Mucosa of stomach (tissue), 1 donor: Measurements from ENCODE around the gene TGM3.

Source experiments
- H3K27me3 ChIP-seq: one replicate; pipeline ENCODE4 v1.7.0; 2013; ENCODE audit warnings: mild to moderate bottlenecking, low read length; ENCODE audit not compliant: control insufficient read depth, insufficient read depth
- H3K36me3 ChIP-seq: one replicate; pipeline ENCODE4 v1.7.0; 2013; ENCODE audit warnings: low read length; ENCODE audit not compliant: control insufficient read depth, insufficient read depth
- H3K4me1 ChIP-seq: one replicate; pipeline ENCODE4 v1.7.0; 2013; ENCODE audit warnings: mild to moderate bottlenecking, low read length; ENCODE audit not compliant: control insufficient read depth, insufficient read depth
- H3K4me3 ChIP-seq: one replicate; pipeline ENCODE4 v1.7.0; 2013; ENCODE audit warnings: low read length
- H3K9ac ChIP-seq: one replicate; pipeline ENCODE4 v1.7.0; 2013; ENCODE audit warnings: mild to moderate bottlenecking, low read length, moderate library complexity
- H3K9me3 ChIP-seq: one replicate; pipeline ENCODE4 v1.7.0; 2013; ENCODE audit warnings: mild to moderate bottlenecking, low read length, moderate library complexity; ENCODE audit not compliant: control insufficient read depth
- donor health status: Pancreatic carcinoma.

Gene TGM3, protein sequence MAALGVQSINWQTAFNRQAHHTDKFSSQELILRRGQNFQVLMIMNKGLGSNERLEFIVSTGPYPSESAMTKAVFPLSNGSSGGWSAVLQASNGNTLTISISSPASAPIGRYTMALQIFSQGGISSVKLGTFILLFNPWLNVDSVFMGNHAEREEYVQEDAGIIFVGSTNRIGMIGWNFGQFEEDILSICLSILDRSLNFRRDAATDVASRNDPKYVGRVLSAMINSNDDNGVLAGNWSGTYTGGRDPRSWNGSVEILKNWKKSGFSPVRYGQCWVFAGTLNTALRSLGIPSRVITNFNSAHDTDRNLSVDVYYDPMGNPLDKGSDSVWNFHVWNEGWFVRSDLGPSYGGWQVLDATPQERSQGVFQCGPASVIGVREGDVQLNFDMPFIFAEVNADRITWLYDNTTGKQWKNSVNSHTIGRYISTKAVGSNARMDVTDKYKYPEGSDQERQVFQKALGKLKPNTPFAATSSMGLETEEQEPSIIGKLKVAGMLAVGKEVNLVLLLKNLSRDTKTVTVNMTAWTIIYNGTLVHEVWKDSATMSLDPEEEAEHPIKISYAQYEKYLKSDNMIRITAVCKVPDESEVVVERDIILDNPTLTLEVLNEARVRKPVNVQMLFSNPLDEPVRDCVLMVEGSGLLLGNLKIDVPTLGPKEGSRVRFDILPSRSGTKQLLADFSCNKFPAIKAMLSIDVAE

DNA sequence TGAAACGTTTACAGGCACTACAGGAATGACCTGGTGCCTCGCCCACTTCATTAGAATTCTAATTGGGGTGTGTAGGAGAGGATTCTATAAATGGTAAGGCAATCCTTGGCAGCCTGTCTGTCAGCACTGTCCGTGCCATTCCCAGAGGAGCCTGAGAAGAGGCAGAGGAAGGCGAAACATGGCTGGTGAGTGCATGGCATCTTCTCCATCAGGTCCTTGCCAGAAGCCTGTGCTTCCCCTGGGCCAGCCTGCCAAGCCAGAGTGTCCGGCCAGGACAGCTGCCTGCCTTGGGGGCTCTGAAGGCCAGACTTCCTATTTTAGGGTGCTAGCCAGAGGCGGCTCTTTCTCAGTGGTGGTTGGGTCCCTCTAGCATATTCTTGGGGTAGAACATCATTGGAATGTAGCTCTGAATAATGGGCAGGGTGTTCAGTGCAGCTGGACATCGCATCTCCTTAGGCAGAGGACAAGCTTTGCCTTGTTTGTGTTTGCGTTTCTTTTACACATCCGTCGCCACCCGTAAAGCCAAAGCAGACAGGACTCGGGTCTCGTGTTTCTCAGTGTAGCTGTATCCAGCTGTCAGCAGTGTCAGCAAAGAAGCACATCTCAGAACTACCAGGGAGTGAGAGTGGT lies at the start of gene TGM3:
TGM3 (plus strand) TSS at position 116 of the 630 bp plus-strand sequence; CDS start at position 179, 63 bp downstream.
- Histone ChIP-seq H3K36me3 (no peaks in the 10 kb centered on the region), H3K27me3 (no peaks in the 10 kb centered on the region), H3K9me3 (no peaks in the 10 kb centered on the region), H3K4me3 (no peak within 1 kb of the TSS), H3K9ac (no peak within 1 kb of the TSS), H3K4me1 (peaks cover 18% of the 10 kb centered on the region)

DNA sequence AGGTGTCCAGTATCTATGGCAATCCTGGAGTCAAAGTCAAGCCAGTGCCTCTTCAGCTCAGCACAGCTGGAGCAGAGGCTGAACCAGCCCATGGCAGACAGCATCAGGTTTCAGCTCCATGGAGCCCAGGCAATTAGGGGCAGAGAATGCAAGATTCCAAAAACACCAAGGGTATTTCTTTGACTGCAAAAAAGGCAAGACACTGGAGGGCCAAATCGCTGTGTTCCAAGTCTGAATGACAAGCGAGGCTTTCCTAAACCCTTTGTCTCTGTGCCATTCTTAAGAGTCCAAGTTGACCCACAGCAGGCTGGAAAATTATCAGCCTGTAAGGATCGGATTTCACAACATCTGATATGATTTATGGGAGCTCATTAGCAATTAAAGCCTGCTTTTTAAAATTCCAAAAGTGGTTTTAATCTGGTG lies 49.7 kb upstream of the TGM3 start:
- Histone ChIP-seq H3K9ac (no peak overlapping the region), H3K9me3 (no peaks in the 10 kb centered on the region), H3K4me3 (no peak overlapping the region), H3K4me1 (no peaks in the 10 kb centered on the region), H3K36me3 (no peaks in the 10 kb centered on the region), H3K27me3 (peaks cover 6% of the 10 kb centered on the region)

DNA sequence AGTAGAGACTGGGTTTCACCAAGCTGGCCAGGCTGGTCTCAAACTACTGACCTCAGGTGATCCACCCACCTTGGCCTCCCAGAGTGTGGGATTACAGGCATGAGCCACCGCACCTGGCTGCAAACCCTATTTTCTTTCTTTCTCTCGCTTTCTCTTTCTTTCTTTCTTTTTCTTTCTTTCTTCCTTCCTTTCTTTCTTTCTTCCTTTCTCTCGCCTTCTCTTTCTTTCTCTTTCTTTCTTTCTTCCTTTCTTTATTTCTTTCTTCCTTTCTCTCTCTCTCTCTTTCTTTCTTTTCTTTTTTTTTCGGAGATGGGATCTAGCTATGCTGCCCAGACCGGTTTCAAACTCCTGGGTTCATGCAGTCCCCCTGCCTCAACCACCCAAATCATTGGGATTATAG lies 47.0 kb upstream of the TGM3 start:
- Histone ChIP-seq H3K4me1 (no peaks in the 10 kb centered on the region), H3K4me3 (no peak overlapping the region), H3K9me3 (no peaks in the 10 kb centered on the region), H3K36me3 (no peaks in the 10 kb centered on the region), H3K27me3 (peaks cover 6% of the 10 kb centered on the region), H3K9ac (no peak overlapping the region)

DNA sequence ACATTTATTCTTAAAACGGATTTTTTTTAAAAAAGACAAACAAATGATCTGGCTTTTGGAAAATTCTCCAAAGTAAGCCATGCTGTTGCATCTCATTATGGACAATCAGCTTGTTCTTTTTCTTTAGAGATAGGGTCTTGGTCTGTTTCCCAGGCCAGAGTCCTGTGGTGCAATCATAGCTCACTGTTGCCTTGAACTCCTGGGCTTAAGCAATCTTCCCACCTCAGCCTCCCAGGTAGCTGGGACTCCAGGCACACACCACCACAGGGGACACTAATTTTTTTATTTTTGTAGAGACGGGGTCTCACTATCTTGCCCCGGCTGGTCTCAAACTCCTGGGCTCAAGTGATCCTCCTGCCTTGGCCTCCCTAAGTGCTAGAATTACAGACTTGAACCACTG lies 45.9 kb upstream of the TGM3 start:
- H3K9ac ChIP-seq, result no peak overlapping the region
- H3K36me3 ChIP-seq, result no peaks in the 10 kb centered on the region
- H3K4me1 ChIP-seq, result no peaks in the 10 kb centered on the region
- H3K4me3 ChIP-seq, result no peak overlapping the region
- H3K27me3 ChIP-seq, result peaks cover 3% of the 10 kb centered on the region
- no peaks in the 10 kb centered on the region for H3K9me3 ChIP-seq

DNA sequence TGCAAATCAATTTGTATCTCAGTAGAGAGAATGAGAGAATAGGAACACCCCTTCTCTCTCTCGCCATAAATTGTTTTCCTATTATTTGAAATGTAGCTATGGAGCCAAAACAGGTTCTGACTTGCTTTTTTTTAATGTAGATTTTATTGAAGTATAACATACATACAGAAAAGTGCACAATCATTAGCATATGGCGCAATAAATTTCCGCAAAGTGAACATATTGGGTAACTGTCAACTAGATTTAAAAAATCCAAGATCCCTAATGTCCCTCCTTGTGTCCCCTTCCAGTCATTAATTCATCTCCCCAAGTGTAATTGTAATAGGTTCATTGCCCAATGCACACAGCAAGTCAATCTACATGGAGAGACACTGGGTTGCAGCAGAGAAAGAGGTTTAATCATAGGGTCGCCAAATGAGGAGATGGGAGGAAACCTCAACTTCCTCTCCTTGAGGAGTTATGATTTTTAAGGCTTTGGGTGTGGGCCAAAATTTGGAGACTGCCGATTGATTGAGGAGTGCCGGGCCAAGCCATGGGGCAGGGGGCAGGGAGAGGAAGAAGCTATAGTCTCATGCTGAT lies 43.3 kb upstream of the TGM3 start:
- H3K36me3 ChIP-seq, result no peaks in the 10 kb centered on the region
- H3K27me3 ChIP-seq, result no peaks in the 10 kb centered on the region
- no peak overlapping the region for H3K9ac ChIP-seq
- no peaks in the 10 kb centered on the region for H3K4me1 ChIP-seq
- no peaks in the 10 kb centered on the region for H3K9me3 ChIP-seq
- no peak overlapping the region for H3K4me3 ChIP-seq

DNA sequence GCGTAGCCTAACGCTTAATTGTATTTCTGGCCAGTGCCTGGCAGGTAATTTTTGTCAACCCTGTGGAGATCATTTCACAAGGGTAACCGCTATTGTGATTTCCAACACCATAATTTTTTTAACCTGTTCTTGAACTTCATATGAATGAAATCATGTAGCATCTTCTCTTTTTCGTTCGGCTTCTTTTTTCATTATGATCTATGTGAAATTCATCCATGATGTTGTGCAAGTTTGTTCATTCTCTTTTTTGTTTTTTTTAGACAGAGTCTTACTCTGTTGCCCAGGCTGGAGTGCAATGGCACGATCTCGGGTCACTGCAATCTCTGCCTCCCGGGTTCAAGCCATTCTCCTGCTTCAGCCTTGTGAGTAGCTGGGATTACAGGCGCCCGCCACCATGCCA lies 42.5 kb upstream of the TGM3 start:
- Histone ChIP-seq H3K4me3 (no peak overlapping the region), H3K9me3 (no peaks in the 10 kb centered on the region), H3K27me3 (no peaks in the 10 kb centered on the region), H3K9ac (no peak overlapping the region), H3K36me3 (no peaks in the 10 kb centered on the region), H3K4me1 (no peaks in the 10 kb centered on the region)

DNA sequence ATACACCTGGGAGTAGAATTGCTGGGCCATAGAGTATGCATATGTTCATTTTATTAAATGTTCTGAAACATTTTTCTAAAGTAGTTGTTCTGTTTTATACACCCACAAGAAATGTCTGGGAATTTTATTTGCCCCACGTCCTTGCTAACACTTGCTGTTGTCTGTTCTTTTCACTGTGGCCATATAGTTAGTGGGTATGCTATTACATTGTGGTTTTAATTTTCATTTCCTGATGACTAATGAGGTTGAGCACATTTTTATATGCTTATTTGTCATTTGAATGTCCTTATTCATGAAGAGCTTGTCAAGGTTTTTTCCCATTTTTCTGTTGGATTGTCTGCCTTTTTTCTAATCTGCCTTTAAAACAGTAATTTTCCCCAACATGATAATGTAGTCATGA lies 41.5 kb upstream of the TGM3 start:
- Histone ChIP-seq H3K4me3 (no peak overlapping the region), H3K4me1 (no peaks in the 10 kb centered on the region), H3K9ac (no peak overlapping the region), H3K9me3 (no peaks in the 10 kb centered on the region), H3K36me3 (no peaks in the 10 kb centered on the region), H3K27me3 (no peaks in the 10 kb centered on the region)

DNA sequence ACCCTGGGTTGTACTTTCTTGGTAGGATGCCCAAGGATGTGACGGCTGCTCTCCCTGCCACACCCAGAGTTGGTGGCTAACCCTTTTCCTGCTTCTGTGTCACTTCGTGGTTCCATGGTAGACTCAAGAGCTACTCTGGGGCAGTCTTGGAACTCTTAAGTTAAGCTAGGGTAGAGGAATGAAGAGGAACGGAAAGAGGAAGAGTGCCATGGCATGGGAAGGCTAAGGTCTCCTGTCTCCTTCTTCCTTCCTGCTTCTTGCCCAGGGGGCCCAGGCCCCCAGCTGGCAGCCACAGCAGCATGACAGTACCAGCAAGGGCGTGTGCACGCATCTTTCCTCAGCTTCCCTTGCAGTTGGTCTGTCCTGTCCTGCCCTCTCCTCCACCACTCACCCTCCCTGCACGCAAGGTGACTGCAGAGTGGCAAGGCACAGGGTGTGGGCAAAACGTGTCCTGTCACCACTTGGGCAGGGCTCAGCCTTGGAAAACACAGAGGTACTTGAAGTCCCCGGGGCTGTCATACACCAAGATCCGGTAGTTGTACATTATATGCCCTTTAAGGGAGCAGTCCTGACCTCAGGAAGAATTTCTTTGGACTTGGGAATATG lies 39.8 kb upstream of the TGM3 start:
- Histone ChIP-seq H3K4me3 (no peak overlapping the region), H3K36me3 (no peaks in the 10 kb centered on the region), H3K9me3 (no peaks in the 10 kb centered on the region), H3K4me1 (peaks cover 6% of the 10 kb centered on the region), H3K27me3 (no peaks in the 10 kb centered on the region), H3K9ac (no peak overlapping the region)

DNA sequence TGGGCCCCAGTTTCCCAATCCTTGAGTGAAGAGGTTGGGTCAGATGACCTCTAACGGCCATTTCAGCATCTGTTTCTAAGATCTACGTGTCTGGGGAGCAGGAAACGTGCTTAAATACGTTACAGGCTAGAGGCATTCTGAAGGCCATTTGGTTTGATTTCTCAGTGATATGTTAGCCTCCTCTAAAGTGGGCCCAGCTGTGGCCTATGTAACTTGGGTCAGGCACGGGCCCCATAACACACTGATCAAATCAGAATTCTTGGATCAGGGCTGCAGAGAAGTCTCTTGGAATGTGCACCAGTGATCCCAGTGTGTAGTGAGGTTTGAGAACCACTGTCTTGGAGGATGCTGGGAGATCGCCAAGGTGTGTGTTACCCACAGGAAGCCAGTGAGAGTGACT lies 36.1 kb upstream of the TGM3 start:
- Histone ChIP-seq H3K4me1 (peaks cover 11% of the 10 kb centered on the region), H3K9ac (no peak overlapping the region), H3K4me3 (no peak overlapping the region), H3K27me3 (no peaks in the 10 kb centered on the region), H3K36me3 (no peaks in the 10 kb centered on the region), H3K9me3 (no peaks in the 10 kb centered on the region)

DNA sequence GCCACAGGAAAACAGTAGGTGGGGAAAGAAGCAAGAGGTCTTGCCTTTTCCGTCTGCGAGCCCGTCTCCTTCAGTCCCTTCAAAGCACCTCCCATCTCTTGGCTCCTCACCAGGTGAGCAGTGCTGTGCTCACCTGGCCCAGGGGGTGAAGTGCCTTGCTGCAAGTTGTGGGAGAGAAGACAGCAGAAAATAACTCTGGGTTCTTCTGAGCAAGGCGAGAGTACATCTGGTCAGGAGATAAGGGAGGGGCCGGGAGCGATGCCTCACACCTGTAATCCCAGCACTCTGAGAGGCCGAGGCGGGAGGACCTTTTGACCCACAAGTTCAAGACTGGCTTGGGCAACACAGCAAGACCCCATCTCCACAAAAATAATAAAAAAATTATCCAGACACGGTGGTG lies 35.6 kb upstream of the TGM3 start:
- Histone ChIP-seq H3K9me3 (no peaks in the 10 kb centered on the region), H3K9ac (no peak overlapping the region), H3K36me3 (no peaks in the 10 kb centered on the region), H3K27me3 (no peaks in the 10 kb centered on the region), H3K4me1 (peaks cover 15% of the 10 kb centered on the region), H3K4me3 (no peak overlapping the region)

DNA sequence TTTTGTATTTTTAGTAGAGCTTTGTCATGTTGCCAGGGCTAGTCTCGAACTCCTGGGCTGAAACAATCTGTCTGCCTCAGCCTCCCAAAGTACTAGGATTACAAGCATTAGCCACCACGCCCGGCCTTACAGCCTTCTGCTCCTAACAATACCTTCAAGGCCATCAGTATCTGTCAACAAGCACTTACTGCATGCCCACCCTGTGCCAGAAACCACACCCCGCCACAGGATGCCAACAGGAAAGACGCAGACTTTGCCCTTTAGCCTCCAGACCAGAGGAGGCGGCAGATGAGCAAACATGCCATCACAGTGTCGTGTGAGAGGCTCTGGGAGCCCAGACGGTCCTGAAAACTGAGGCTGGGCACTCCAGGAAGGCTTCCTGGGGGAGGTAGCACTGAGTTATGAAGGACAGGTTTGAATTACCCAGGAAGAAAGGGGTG lies 34.7 kb upstream of the TGM3 start:
- H3K4me1 ChIP-seq, result peaks cover 15% of the 10 kb centered on the region
- no peaks in the 10 kb centered on the region for H3K9me3 ChIP-seq
- no peaks in the 10 kb centered on the region for H3K27me3 ChIP-seq
- no peaks in the 10 kb centered on the region for H3K36me3 ChIP-seq
- no peak overlapping the region for H3K4me3 ChIP-seq
- no peak overlapping the region for H3K9ac ChIP-seq
